ENCODE results near the gene GALNTL6.

The GALNTL6 gene

GRCh38 chr4:171985129-171985528 lies 171.9 kb downstream of the GALNTL6 start:
- Histone ChIP-seq H3K36me3 (ENCODE audit: control insufficient read depth, insufficient read depth, low read length) (no peaks in the 10 kb centered on the region), H3K27me3 (replicated peaks; ENCODE audit: control insufficient read depth, insufficient read depth, low read length) (no peaks in the 10 kb centered on the region), H3K4me3 (replicated peaks; ENCODE audit: low read depth, low read length) (no peak overlapping the region)
- TF ChIP-seq CTCF (IDR thresholded peaks at IDR 0.05; ENCODE audit: insufficient read depth, low read length, poor library complexity, severe bottlenecking) = no peak
- DNase-seq (ENCODE audit: extremely low read depth, insufficient read length) = no peak

GRCh38 chr4:171993247-171993646 lies 180.0 kb downstream of the GALNTL6 start:
- Histone ChIP-seq H3K4me3 (replicated peaks; ENCODE audit: low read depth, low read length) (no peak overlapping the region), H3K27me3 (replicated peaks; ENCODE audit: control insufficient read depth, insufficient read depth, low read length) (no peaks in the 10 kb centered on the region), H3K36me3 (ENCODE audit: control insufficient read depth, insufficient read depth, low read length) (no peaks in the 10 kb centered on the region)
- no peak for DNase-seq (ENCODE audit: extremely low read depth, insufficient read length)
- no peak for TF ChIP-seq CTCF (IDR thresholded peaks at IDR 0.05; ENCODE audit: insufficient read depth, low read length, poor library complexity, severe bottlenecking)

- no peak for DNase-seq (ENCODE audit: extremely low read depth, insufficient read length)
- no peaks in the 10 kb centered on the region for H3K36me3 ChIP-seq (ENCODE audit: control insufficient read depth, insufficient read depth, low read length)
- H3K27me3 ChIP-seq (replicated peaks; ENCODE audit: control insufficient read depth, insufficient read depth, low read length) = no peaks in the 10 kb centered on the region
- H3K4me3 ChIP-seq (replicated peaks; ENCODE audit: low read depth, low read length) = no peak overlapping the region
- no peak for TF ChIP-seq CTCF (IDR thresholded peaks at IDR 0.05; ENCODE audit: insufficient read depth, low read length, poor library complexity, severe bottlenecking)
Observed at GRCh38 chr4:172007889-172008288, 194.7 kb downstream of the GALNTL6 start.

GRCh38 chr4:172009446-172010230 lies 196.4 kb downstream of the GALNTL6 start:
- TF ChIP-seq CTCF (IDR thresholded peaks at IDR 0.05; ENCODE audit: insufficient read depth, low read length, poor library complexity, severe bottlenecking) = no peak
- no peaks in the 10 kb centered on the region for H3K36me3 ChIP-seq (ENCODE audit: control insufficient read depth, insufficient read depth, low read length)
- H3K27me3 ChIP-seq (replicated peaks; ENCODE audit: control insufficient read depth, insufficient read depth, low read length) = no peaks in the 10 kb centered on the region
- no peak overlapping the region for H3K4me3 ChIP-seq (replicated peaks; ENCODE audit: low read depth, low read length)
- no peak for DNase-seq (ENCODE audit: extremely low read depth, insufficient read length)

GRCh38 chr4:172011196-172011595 lies 198.0 kb downstream of the GALNTL6 start:
- no peak for DNase-seq (ENCODE audit: extremely low read depth, insufficient read length)
- no peaks in the 10 kb centered on the region for H3K36me3 ChIP-seq (ENCODE audit: control insufficient read depth, insufficient read depth, low read length)
- H3K4me3 ChIP-seq (replicated peaks; ENCODE audit: low read depth, low read length) = no peak overlapping the region
- H3K27me3 ChIP-seq (replicated peaks; ENCODE audit: control insufficient read depth, insufficient read depth, low read length) = no peaks in the 10 kb centered on the region
- TF ChIP-seq CTCF (IDR thresholded peaks at IDR 0.05; ENCODE audit: insufficient read depth, low read length, poor library complexity, severe bottlenecking) = no peak
